Body of pancreas (tissue), 4 donors: Measurements from ENCODE around the gene PTGDS. TPM values are rescaled to one million over a fixed set of nuclear protein-coding genes. Genes with fewer than 3 reads are reported as not detected.

Experiments
- ATAC-seq: fragments of 150-250 bp; one replicate; pipeline ENCODE4 v1.9.1; 2016
- DNase-seq, 4 donors: peaks; one replicate each; pipeline ENCODE4 v3.0.0-alpha.2; 2019
- H3K27ac ChIP-seq, 4 donors: fragments of 200-600 bp; sonication (generic); 1 replicate in 3 of 4; 2 replicates in 1 of 4; pipeline versions ENCODE4 v1.5.1 to v1.6.1; 2016 to 2019; ENCODE audit warnings: mild to moderate bottlenecking in 1 of 4, mixed read lengths in 1 of 4, moderate library complexity in 1 of 4
- H3K27me3 ChIP-seq, 2 donors: fragments of 200-600 bp; sonication (generic); one replicate each; pipeline ENCODE4 v1.6.0; 2016; ENCODE audit warnings: mild to moderate bottlenecking in 1 of 2
- H3K36me3 ChIP-seq, 2 donors: fragments of 200-600 bp; sonication (generic); replicated peaks in 1 of 2; 2 replicates each; pipeline ENCODE4 v1.5.1; 2016; ENCODE audit warnings: low read depth in 2 of 2; ENCODE audit not compliant: insufficient read depth in 1 of 2
- H3K4me1 ChIP-seq: fragments of 200-600 bp; sonication (generic); one replicate; pipeline ENCODE4 v1.6.0; 2016
- H3K4me3 ChIP-seq, 2 donors: fragments of 200-600 bp; sonication (generic); 1 replicate in 1 of 2; 2 replicates in 1 of 2; pipeline ENCODE4 v1.5.1; 2016 to 2019
- H3K9me3 ChIP-seq, 3 donors: fragments of 200-600 bp; sonication (generic); 1 replicate in 2 of 3; 2 replicates in 1 of 3; pipeline ENCODE4 v1.5.1; 2016
- POLR2A ChIP-seq, 3 donors: fragments of 450-650 bp; IDR thresholded peaks; one replicate each; pipeline ENCODE4 v1.6.1; 2016; ENCODE audit warnings: antibody characterized with exemption in 3 of 3, mild to moderate bottlenecking in 2 of 3
- WGBS, 2 donors: methylation state at CpG; one replicate each; pipeline ENCODE4 v1.1.5; 2017; 5-methylcytosine and 5-hydroxymethylcytosine counted together
- intact Hi-C: fragments of 100-400 bp; cut with DNase I; formaldehyde crosslinking; loops from one replicate; pipeline ENCODE4 v1.15.1; 2023
- total RNA-seq, 2 donors: library from RNA; depleted of rRNA; stranded (reverse); fragments of >200 nt; gene quantifications; one replicate each; pipeline ENCODE4 v1.1.0, GENCODE V29; 2016
- TF ChIP-seq, protein P1 (sequence below), 7 experiments: fragments of 450-650 bp in 4 of 7; fragments of 200-600 bp in 3 of 7; sonication (generic) in 3 of 7; IDR thresholded peaks; one replicate each; pipeline ENCODE4 v1.5.1; 2016 to 2019; ENCODE audit warnings: antibody characterized with exemption in 7 of 7

The PTGDS gene
- total RNA-seq, 2 donors from 2014 or later: 17.8 to 48.0 TPM

DNA sequence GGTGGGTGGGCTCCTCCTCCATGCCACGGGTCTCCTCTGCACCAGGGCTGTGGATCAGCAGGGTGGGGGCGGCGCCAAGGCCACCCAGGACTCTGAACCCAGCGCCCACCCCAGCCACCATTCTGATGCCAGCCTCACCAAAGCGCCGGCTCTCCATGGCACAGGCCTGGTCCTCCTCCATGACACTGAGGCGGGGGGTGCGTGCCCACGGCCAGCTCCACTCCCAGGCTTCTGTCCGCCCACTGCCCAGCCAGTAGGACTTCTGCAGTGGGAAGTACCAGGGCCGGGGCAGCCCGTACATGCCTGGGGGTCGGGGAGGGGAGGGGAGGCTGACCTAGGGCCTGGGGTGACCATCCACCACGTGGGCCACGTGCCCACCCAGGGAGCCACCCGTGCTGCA lies 39.1 kb downstream of the PTGDS start:
- no peaks in the 10 kb centered on the region for H3K9me3 ChIP-seq
- no peaks in the 10 kb centered on the region for H3K27me3 ChIP-seq
- no peak overlapping the region for H3K27ac ChIP-seq
- no peak for TF ChIP-seq POLR2A (IDR thresholded peaks at IDR 0.05)
- TF ChIP-seq, protein P1, sequence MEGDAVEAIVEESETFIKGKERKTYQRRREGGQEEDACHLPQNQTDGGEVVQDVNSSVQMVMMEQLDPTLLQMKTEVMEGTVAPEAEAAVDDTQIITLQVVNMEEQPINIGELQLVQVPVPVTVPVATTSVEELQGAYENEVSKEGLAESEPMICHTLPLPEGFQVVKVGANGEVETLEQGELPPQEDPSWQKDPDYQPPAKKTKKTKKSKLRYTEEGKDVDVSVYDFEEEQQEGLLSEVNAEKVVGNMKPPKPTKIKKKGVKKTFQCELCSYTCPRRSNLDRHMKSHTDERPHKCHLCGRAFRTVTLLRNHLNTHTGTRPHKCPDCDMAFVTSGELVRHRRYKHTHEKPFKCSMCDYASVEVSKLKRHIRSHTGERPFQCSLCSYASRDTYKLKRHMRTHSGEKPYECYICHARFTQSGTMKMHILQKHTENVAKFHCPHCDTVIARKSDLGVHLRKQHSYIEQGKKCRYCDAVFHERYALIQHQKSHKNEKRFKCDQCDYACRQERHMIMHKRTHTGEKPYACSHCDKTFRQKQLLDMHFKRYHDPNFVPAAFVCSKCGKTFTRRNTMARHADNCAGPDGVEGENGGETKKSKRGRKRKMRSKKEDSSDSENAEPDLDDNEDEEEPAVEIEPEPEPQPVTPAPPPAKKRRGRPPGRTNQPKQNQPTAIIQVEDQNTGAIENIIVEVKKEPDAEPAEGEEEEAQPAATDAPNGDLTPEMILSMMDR (IDR thresholded peaks at IDR 0.05): no peak
- no peaks in the 10 kb centered on the region for H3K4me1 ChIP-seq
- H3K4me3 ChIP-seq: no peak overlapping the region
- 90% methylated on average over 10 of the region's 16 CpGs; no CpG with 5 or more reads in 1 of the 2 donors for WGBS, 2 donors
- H3K36me3 ChIP-seq: peaks cover 0 to 2% of the 10 kb centered on the region in 2 donors
- intact Hi-C loops: no loop called here
- no peak for DNase-seq
- ATAC-seq: no peak

DNA sequence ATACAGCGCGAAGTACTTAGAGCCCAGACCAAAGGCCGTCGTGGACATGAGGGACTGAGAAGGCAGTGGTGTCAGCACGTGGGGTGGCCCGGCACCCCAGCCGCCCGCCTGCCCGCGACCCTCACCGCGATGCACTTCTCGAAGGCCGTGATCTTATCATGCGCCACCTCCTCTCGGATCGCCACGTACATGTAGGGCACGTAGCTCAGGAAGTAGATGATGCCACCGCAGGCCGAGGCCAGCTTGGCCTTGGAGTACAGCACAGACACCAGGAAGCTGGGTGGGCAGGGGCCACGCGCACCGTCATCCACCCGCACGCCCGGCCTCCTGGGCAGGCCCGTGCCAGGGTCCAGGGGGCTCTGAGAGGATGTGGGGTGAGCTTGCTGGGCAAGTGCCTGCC lies 39.8 kb downstream of the PTGDS start:
- Histone ChIP-seq H3K27me3 (no peaks in the 10 kb centered on the region), H3K27ac (no peak overlapping the region), H3K4me1 (no peaks in the 10 kb centered on the region), H3K36me3 (peaks cover 0 to 2% of the 10 kb centered on the region in 2 donors), H3K4me3 (no peak overlapping the region), H3K9me3 (no peaks in the 10 kb centered on the region)
- DNase-seq (no peak), ATAC-seq (no peak)
- intact Hi-C loops: no loop called here
- 92 to 96% methylated on average over 22 to 28 of the region's 28 CpGs for WGBS, 2 donors
- TF ChIP-seq POLR2A (IDR thresholded peaks at IDR 0.05): no peak
- TF ChIP-seq, protein P1 (IDR thresholded peaks at IDR 0.05): no peak

DNA sequence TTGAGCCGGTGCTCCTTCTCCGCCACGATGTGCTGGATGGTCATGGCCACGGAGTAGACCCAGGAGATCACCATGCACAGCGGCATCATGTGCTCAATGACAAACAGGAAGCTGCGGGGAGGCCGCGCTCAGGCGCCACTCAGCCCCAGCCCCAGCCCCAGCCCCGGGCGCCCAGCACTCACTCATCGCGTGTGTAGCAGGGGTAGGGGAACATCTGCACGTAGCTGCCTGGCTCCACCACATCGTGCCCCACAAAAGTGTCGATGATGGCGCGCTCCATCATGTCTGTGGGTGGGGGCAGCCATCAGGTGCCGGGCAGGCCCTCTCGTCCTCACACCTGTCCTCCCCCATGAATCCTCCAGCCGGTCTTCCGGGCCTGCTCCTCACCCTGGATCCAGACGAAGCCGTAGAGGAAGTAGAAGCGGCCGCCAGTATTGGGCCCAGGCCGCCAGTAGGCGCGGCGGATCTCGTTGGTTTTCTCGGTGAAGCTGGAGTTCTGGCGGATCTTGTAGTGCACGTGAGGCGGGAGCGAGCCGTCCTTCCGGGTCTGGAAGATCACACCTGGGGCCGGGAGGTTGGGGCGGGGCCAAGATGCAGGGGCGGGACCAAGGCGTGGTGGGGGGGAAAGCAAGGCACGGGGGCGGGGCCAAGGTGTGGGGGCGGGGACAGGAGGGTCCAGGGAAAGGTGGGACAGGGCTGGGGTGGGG lies 40.6 kb downstream of the PTGDS start:
- WGBS, 2 donors: 95 to 98% methylated on average over 15 to 38 of the region's 45 CpGs
- Histone ChIP-seq H3K27me3 (no peaks in the 10 kb centered on the region), H3K36me3 (peaks cover 0 to 2% of the 10 kb centered on the region in 2 donors), H3K27ac (no peak overlapping the region), H3K4me1 (no peaks in the 10 kb centered on the region), H3K9me3 (no peaks in the 10 kb centered on the region), H3K4me3 (no peak overlapping the region)
- TF ChIP-seq, protein P1 (IDR thresholded peaks at IDR 0.05): no peak
- TF ChIP-seq POLR2A (IDR thresholded peaks at IDR 0.05): no peak
- intact Hi-C loops: no loop called here
- ATAC-seq: no peak
- no peak for DNase-seq

DNA sequence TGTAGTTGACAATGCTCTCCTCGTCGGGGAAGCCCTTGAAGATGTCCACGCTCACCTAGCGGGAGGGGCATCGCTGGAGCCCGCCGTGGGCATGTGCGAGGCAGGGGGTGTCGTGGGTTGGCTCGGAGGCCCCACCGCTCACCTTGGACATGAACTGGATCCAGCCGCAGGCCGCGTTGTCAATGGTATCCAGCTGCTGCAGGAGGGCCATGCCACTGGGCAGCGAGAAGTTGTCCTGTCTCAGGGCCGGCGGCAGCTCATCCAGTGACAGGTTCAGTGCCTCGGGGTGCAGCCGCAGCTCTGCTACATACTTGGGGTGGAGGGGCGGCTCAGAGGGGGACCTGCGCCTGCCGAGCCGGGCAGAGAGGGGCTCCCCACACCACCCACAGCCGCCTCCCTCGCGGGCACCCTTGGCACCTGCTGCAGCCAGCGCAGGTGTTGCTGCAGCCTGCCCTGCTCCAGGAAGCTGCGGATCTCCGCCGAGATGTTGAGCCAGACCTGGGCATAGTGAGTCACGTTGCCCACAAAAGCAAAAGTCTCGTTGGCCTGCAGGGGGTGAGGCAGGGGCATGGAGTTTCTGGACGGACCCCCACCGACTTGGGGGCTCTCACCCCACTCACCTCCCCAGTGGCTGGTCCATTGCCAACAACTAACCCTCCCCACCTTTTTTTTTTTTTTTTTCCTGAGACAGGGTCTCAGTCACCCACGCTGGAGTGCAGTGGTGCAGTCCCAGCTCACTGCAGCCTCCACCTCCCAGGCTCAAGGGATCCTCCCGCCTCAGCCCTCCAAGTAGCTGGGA lies 41.7 kb downstream of the PTGDS start:
- Histone ChIP-seq H3K4me3 (no peak overlapping the region), H3K27ac (no peak overlapping the region), H3K4me1 (no peaks in the 10 kb centered on the region), H3K9me3 (no peaks in the 10 kb centered on the region), H3K36me3 (peaks cover 0 to 2% of the 10 kb centered on the region in 2 donors), H3K27me3 (no peaks in the 10 kb centered on the region)
- no peak for ATAC-seq
- TF ChIP-seq POLR2A (IDR thresholded peaks at IDR 0.05): no peak
- TF ChIP-seq, protein P1 (IDR thresholded peaks at IDR 0.05): no peak
- DNase-seq: no peak
- intact Hi-C loops: no loop called here
- 89 to 92% methylated on average over 18 to 35 of the region's 36 CpGs for WGBS, 2 donors
